ENCODE data around the gene FGD6.

The FGD6 gene

DNA sequence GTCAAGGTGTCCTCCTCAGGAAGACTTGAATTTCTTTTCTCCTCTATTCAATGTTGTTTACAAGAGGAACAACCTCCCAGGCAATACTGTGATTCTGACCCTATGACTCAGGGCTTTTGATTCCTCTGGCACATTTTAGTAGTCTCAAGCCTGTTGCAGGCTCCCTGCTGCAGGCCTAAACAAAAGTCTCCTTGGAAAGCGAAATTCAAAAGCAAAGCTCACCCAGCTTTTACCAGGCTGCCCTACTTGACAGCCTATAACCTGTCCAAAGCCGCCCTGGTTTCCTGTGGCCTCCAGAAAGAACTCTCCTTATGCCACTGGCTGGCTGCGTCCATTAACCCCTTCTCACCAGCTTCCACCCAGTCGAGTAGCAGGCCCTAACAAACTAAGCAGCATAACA lies 11.6 kb downstream of the FGD6 start:
- TF ChIP-seq, protein P1, sequence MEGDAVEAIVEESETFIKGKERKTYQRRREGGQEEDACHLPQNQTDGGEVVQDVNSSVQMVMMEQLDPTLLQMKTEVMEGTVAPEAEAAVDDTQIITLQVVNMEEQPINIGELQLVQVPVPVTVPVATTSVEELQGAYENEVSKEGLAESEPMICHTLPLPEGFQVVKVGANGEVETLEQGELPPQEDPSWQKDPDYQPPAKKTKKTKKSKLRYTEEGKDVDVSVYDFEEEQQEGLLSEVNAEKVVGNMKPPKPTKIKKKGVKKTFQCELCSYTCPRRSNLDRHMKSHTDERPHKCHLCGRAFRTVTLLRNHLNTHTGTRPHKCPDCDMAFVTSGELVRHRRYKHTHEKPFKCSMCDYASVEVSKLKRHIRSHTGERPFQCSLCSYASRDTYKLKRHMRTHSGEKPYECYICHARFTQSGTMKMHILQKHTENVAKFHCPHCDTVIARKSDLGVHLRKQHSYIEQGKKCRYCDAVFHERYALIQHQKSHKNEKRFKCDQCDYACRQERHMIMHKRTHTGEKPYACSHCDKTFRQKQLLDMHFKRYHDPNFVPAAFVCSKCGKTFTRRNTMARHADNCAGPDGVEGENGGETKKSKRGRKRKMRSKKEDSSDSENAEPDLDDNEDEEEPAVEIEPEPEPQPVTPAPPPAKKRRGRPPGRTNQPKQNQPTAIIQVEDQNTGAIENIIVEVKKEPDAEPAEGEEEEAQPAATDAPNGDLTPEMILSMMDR (IDR thresholded peaks at IDR 0.05; ENCODE audit: borderline replicate concordance, insufficient read depth, low read depth, low read length), result no peak
- H3K4me3 ChIP-seq (ENCODE audit: low read depth, low read length), result no peak overlapping the region

DNA sequence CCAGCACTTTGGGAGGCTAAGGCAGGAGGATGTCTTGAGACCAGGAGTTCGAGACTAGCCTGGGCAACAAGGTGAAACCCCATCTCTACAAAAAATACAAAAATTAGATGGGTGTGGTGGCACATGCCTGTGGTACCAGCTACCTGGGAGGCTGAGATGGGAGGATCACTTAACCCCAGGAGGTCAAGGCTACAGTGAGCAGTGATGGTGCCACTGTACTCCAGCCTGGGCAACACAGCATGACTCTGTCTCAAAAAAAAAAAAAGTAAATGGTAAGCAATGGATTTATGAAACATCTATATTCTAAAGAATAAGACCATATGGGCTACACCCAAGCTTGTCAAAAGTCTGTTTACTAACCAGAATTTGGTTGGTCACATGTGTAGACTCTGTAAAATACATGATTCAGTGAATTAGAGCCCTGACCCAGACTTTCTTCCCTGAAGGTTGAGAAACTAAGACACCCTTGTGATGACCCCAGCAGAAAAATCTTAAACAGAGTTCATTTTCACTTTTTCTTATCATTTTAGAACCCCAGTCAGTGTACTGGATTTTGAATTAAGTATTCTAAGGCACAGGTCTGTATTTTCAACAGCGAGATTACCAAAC lies 12.1 kb downstream of the FGD6 start:
- TF ChIP-seq, protein P1 (IDR thresholded peaks at IDR 0.05; ENCODE audit: borderline replicate concordance, insufficient read depth, low read depth, low read length), result no peak
- no peak overlapping the region for H3K4me3 ChIP-seq (ENCODE audit: low read depth, low read length)

DNA sequence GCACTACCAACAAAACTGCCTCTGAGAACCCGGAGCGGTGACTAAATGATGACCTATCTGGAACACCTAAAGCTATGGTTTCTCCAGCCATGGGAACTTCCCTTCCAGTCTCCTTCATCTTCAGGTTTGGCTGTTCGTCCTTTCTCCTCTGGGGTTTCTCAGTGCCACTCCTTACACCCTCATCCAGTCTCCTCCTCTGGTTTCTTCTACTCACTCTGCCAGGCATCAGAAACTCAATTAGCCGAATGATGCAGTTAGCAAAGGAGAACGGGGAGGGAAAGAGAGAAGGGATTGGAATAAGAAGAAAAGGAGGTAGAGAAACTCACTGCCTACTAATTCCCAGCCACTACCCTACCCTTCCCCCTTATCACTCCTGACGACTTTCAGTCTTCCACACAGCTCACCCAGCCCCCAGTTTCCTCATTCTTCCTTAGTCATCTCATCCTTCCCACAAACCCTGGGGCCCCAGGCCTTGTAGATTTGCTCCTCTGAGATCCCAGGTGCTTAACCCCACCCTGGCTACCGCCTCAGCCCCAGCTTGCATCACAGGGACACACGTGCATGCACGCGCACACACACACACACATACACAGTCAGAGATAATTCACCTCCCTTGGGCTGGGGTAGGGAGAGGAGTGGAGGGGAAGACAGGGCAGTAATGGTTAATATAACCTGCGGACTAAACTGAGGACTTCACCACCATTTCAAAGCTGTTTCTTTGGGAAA lies 13.0 kb downstream of the FGD6 start:
- TF ChIP-seq, protein P1 (IDR thresholded peaks at IDR 0.05; ENCODE audit: borderline replicate concordance, insufficient read depth, low read depth, low read length), result no peak
- H3K4me3 ChIP-seq (ENCODE audit: low read depth, low read length), result peak overlapping the region; percentile 12

DNA sequence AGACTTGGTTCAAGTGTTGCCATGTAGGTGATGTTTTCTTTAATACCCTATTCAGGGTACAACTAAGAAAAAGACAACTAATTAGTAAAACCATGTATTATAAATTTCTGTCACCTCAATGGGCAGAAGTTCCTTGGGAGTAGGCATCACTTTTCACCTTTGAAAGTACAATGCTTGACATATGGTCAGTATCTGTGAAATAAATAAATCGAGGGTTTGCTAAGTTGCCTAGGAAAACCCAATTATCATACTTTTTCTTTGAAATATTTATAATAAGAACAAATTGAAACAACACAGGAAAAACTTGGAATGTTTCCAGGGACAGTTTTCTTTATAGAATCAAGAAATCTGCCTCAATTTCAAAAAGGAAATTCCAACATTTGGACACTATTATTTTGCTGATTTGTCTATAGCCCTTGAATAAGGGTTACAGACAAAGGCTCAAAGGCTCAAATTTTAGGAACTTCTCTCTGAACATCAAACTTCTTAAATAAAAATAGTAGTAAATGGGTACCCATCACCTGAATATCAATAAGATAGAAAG lies 13.7 kb downstream of the FGD6 start:
- TF ChIP-seq, protein P1 (IDR thresholded peaks at IDR 0.05; ENCODE audit: borderline replicate concordance, insufficient read depth, low read depth, low read length), result no peak
- no peak overlapping the region for H3K4me3 ChIP-seq (ENCODE audit: low read depth, low read length)

DNA sequence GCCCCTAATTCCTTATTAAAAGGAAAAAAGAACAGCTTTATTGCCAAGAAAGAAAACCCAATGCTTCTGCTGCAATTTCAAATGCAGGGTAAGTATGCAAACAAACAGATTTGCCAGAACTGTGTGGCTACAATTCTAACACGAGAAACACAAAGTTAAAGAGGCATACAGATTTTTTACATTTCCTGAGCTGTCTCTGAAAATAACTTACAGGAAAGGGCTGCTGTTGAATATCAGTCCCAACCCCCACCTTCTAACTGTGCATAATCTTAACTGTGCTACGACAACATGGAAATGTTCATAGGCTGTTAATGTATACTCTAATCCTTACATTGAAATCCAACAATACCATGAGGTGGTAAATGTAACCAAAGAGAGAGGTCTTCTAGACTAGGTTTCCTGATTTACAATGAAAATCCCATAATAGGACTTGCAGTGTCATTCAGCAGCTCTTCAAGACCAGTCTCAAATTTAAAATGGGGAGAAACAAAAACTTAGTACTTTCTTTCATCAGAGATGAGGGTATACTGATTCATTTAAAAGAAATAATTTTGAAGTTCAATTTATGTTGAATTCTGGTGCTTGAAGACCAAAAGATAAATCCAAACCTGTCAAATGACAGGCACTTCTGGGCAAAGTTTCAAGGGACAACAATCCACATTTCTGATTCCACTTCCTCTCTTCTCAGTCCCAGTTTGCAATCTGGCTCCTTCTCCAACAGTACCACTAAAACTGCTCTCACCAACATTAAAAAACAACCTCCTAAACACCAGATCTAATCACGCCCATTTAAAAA lies 14.4 kb downstream of the FGD6 start:
- TF ChIP-seq, protein P1 (IDR thresholded peaks at IDR 0.05; ENCODE audit: borderline replicate concordance, insufficient read depth, low read depth, low read length), result no peak
- no peak overlapping the region for H3K4me3 ChIP-seq (ENCODE audit: low read depth, low read length)

DNA sequence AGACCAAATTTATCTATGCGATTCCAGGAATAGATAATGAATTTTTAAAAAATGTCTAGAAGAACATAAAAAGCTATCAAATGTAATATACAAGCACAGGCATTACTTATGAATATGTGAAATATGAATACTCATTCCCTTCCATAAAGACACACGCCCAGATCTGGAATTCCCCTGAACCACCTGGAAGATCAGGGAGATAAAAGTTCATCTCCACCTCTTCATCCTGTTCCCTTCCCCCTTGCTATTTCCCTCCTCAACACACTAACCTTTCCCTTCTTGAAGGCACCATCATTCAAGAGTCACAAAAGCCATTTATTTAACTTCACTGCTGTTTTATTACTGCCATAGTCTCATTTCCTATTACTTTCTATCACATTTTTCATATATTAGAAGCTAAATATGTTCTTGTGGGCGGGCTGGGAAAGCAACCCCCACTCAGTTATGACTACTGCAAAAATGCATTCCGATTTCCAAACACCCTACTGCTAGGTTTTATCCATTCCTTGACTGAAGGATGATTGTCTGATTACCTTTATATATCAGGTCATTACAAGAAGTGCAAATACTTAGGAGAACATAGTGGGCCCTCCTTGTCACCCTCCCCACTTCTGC lies 16.1 kb downstream of the FGD6 start:
- TF ChIP-seq, protein P1 (IDR thresholded peaks at IDR 0.05; ENCODE audit: borderline replicate concordance, insufficient read depth, low read depth, low read length), result no peak
- H3K4me3 ChIP-seq (ENCODE audit: low read depth, low read length), result no peak overlapping the region
